ENCODE results near the gene RNF214.

DNA sequence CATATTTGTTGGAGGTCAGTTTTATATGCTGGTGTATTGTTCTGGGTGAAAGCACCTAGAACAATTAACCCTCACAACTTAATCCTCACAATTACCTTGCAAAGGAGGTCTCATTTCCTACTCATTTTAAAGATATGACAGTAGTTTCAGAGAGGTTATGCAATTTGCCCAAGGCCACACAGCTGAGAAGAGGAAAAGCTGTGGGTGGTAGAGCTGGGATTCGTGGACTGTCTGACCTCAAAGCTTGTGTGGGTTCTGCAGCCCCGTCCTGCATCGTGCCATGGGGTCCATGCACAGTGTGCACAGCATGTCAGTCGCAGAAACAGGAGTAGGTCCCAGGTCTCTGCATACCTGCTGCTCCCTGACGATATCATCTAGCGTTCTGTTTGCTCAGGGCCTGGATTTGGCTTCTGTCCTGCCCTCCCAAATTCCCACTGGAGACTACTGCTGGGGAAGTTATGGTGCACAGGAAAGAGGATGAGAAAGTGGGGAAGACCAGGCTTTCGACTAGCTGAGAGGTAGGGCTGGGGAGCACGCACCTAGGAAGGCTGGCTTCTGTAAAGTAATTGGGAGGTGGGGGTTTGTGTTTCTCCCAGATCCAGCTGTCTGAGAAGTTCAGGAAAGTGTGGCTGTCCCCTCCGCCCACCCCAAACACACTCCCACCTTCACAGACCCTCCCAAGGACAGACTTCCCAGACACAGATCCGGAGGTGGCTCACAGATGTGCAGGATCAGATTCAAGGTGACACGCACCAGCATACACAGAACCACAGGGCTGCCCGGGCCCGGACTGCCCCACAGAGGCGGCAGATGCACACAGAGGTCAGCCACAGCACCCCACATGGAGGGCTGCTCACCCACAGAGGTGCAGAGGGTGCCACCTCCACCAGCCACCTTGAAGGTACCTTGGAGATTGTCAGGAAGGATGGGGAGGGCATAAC lies 81.6 kb downstream of the RNF214 start:
- TF ChIP-seq, protein P1, sequence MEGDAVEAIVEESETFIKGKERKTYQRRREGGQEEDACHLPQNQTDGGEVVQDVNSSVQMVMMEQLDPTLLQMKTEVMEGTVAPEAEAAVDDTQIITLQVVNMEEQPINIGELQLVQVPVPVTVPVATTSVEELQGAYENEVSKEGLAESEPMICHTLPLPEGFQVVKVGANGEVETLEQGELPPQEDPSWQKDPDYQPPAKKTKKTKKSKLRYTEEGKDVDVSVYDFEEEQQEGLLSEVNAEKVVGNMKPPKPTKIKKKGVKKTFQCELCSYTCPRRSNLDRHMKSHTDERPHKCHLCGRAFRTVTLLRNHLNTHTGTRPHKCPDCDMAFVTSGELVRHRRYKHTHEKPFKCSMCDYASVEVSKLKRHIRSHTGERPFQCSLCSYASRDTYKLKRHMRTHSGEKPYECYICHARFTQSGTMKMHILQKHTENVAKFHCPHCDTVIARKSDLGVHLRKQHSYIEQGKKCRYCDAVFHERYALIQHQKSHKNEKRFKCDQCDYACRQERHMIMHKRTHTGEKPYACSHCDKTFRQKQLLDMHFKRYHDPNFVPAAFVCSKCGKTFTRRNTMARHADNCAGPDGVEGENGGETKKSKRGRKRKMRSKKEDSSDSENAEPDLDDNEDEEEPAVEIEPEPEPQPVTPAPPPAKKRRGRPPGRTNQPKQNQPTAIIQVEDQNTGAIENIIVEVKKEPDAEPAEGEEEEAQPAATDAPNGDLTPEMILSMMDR (IDR thresholded peaks at IDR 0.05 in 2 of 3, conservative IDR thresholded peaks at IDR 0.05 in 1 of 3; ENCODE audit: control insufficient read depth in 2 of 3, extremely low read depth in 1 of 3, insufficient read depth in 1 of 3, low read depth in 3 of 3, low read length in 3 of 3), result no peak
- TF ChIP-seq CREM (IDR thresholded peaks at IDR 0.05; ENCODE audit: low read depth), result no peak
- no peak for TF ChIP-seq ZBTB33 (IDR thresholded peaks at IDR 0.05)
- no peak for TF ChIP-seq POLR2A (IDR thresholded peaks at IDR 0.05; ENCODE audit: low read depth, low read length)
- TF ChIP-seq RAD21 (IDR thresholded peaks at IDR 0.05; ENCODE audit: insufficient read depth, low read depth, low read length), result no peak
- TF ChIP-seq RBBP5 (conservative IDR thresholded peaks at IDR 0.05), result no peak
- no peak for TF ChIP-seq EZH2 (IDR thresholded peaks at IDR 0.05; ENCODE audit: borderline replicate concordance, control insufficient read depth, low read depth, low read length)
- TF ChIP-seq FOS (IDR thresholded peaks at IDR 0.05; ENCODE audit: borderline replicate concordance, extremely low read depth, insufficient read length), result no peak
- no peak for TF ChIP-seq EP300 (IDR thresholded peaks at IDR 0.05; ENCODE audit: borderline replicate concordance in 1 of 2, control insufficient read depth in 1 of 2, low read depth in 2 of 2, low read length in 2 of 2)
- TF ChIP-seq HDAC6 (IDR thresholded peaks at IDR 0.05; ENCODE audit: unreplicated experiment), result no peak
- no peak for TF ChIP-seq CBX3 (IDR thresholded peaks at IDR 0.05; ENCODE audit: borderline replicate concordance, low read depth)
- no peak for TF ChIP-seq MAX (IDR thresholded peaks at IDR 0.05; ENCODE audit: low read depth, low read length)
